ENCODE results near the gene RRP1.

GRCh38 chr21:43786807-43787440, 2.5 kb upstream of the RRP1 start:
- TF ChIP-seq YY1 (IDR thresholded peaks at IDR 0.05; ENCODE audit: low read depth, low read length) (no peak), KAT2A (conservative IDR thresholded peaks at IDR 0.05; ENCODE audit: control insufficient read depth, low read depth, low read length) (no peak), POLR2A (IDR thresholded peaks at IDR 0.05; ENCODE audit: low read depth, low read length) (no peak), RAD21 (IDR thresholded peaks at IDR 0.05; ENCODE audit: insufficient read depth, low read depth, low read length) (no peak), ZBED1 (IDR thresholded peaks at IDR 0.05; ENCODE audit: borderline replicate concordance) (no peak), TAF1 (IDR thresholded peaks at IDR 0.05; ENCODE audit: borderline replicate concordance, low read depth, low read length) (no peak), ZNF384 (IDR thresholded peaks at IDR 0.05; ENCODE audit: borderline replicate concordance, low read depth, low read length) (no peak), USF2 (IDR thresholded peaks at IDR 0.05; ENCODE audit: borderline replicate concordance, low read depth, low read length) (no peak), NFYA (IDR thresholded peaks at IDR 0.05; ENCODE audit: borderline replicate concordance, low read depth, low read length) (no peak), STAT3 (IDR thresholded peaks at IDR 0.05; ENCODE audit: low read depth, low read length) (no peak), SIX5 (IDR thresholded peaks at IDR 0.05; ENCODE audit: low read depth, low read length, severe bottlenecking) (no peak)

Data from GM12878 (cell line).